ENCODE results near the gene JDP2. TPM values are rescaled to one million over a fixed set of nuclear protein-coding genes. Genes with fewer than 3 reads are reported as not detected.
A peak's percentile ranks its signal among the peaks of the same experiment; 100 is the strongest.

Gene JDP2
- total RNA-seq, 1 donor from 2014 or later: 72.2 TPM

DNA sequence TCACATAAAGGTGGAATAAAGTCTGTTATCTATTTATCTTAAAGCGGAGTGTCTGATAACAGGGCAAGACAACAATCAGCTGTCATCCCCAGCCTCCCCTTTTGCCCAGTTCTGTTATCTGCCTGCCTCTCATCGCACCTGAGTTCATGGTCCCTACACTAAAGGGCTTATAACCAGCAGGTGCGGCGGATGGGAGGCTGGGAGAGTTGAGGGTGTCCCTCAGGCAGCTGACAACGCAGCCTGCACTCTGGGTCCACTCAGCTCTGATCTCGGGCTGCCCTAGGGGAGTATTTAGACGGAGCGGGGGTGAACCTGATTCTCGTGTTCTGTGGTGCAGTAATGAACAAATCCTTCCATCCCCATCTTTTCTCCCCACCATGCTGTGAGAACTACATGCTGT, 34.0 kb upstream of the JDP2 start:
- H3K4me1 Mint-ChIP-seq (ENCODE audit: low read depth): no peaks in the 10 kb centered on the region
- H3K4me3 Mint-ChIP-seq (ENCODE audit: unreplicated experiment): no peak overlapping the region
- peaks cover 18% of the 10 kb centered on the region for H3K27me3 Mint-ChIP-seq (ENCODE audit: low read depth)
- no peaks in the 10 kb centered on the region for H3K36me3 Mint-ChIP-seq (ENCODE audit: low read depth)
- DNase-seq (ENCODE audit: low spot score): no peak
- TF ChIP-seq CTCF (IDR thresholded peaks at IDR 0.05): no peak
- H3K27ac Mint-ChIP-seq (ENCODE audit: unreplicated experiment): no peak overlapping the region
- H3K9me3 Mint-ChIP-seq (ENCODE audit: low read depth): peaks cover 7% of the 10 kb centered on the region

GRCh38 chr14:75395862-75396261, 32.0 kb upstream of the JDP2 start:
- H3K4me1 Mint-ChIP-seq (ENCODE audit: low read depth): peaks cover 14% of the 10 kb centered on the region
- peak overlapping the region; percentile 59 for H3K27ac Mint-ChIP-seq (ENCODE audit: unreplicated experiment)
- peaks cover 7% of the 10 kb centered on the region for H3K9me3 Mint-ChIP-seq (ENCODE audit: low read depth)
- no peak for TF ChIP-seq CTCF (IDR thresholded peaks at IDR 0.05)
- no peak for DNase-seq (ENCODE audit: low spot score)
- no peak overlapping the region for H3K4me3 Mint-ChIP-seq (ENCODE audit: unreplicated experiment)
- peaks cover 13% of the 10 kb centered on the region for H3K27me3 Mint-ChIP-seq (ENCODE audit: low read depth)
- no peaks in the 10 kb centered on the region for H3K36me3 Mint-ChIP-seq (ENCODE audit: low read depth)

- Mint-ChIP-seq H3K4me3 (ENCODE audit: unreplicated experiment) (no peak overlapping the region), H3K4me1 (ENCODE audit: low read depth) (peaks cover 22% of the 10 kb centered on the region), H3K36me3 (ENCODE audit: low read depth) (no peaks in the 10 kb centered on the region)
Observed at GRCh38 chr14:75399321-75399720, 28.5 kb upstream of the JDP2 start.

GRCh38 chr14:75399843-75400775, 27.7 kb upstream of the JDP2 start:
- no peak for DNase-seq (ENCODE audit: low spot score)
- Mint-ChIP-seq H3K27ac (ENCODE audit: unreplicated experiment) (peak overlapping the region; percentile 15), H3K36me3 (ENCODE audit: low read depth) (no peaks in the 10 kb centered on the region), H3K9me3 (ENCODE audit: low read depth) (peaks cover 7% of the 10 kb centered on the region), H3K4me1 (ENCODE audit: low read depth) (peaks cover 22% of the 10 kb centered on the region), H3K4me3 (ENCODE audit: unreplicated experiment) (no peak overlapping the region), H3K27me3 (ENCODE audit: low read depth) (peaks cover 15% of the 10 kb centered on the region)
- no peak for TF ChIP-seq CTCF (IDR thresholded peaks at IDR 0.05)

More at GRCh38 chr14:75399321-75399720, 28.5 kb upstream of the JDP2 start:
- Mint-ChIP-seq H3K9me3 (ENCODE audit: low read depth) (peaks cover 7% of the 10 kb centered on the region), H3K27ac (ENCODE audit: unreplicated experiment) (no peak overlapping the region), H3K27me3 (ENCODE audit: low read depth) (peaks cover 11% of the 10 kb centered on the region)
- DNase-seq (ENCODE audit: low spot score): no peak
- no peak for TF ChIP-seq CTCF (IDR thresholded peaks at IDR 0.05)

DNA sequence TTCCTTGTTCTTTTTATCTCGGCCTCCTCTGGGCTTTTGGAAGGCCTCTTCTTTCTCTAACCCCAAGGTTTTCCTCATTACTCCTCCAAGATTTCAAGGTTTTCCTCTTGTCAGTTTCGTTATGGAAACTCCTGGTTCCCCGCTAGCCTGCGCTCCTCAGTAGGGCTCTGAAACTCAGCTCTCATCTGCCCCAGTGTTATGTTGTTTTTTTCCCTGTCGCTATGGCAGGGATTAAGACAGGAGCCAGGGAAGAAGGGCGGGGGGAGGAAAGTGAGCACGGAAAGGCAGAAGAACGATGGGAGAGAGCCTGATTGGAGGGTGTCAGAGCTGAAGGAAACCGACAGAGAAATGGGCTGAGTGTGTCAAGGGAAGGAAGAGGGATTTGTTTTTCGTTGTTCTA, 26.5 kb upstream of the JDP2 start:
- Mint-ChIP-seq H3K36me3 (ENCODE audit: low read depth) (no peaks in the 10 kb centered on the region), H3K9me3 (ENCODE audit: low read depth) (peaks cover 7% of the 10 kb centered on the region), H3K4me1 (ENCODE audit: low read depth) (peaks cover 22% of the 10 kb centered on the region), H3K27me3 (ENCODE audit: low read depth) (peaks cover 6% of the 10 kb centered on the region), H3K4me3 (ENCODE audit: unreplicated experiment) (no peak overlapping the region), H3K27ac (ENCODE audit: unreplicated experiment) (no peak overlapping the region)
- no peak for TF ChIP-seq CTCF (IDR thresholded peaks at IDR 0.05)
- no peak for DNase-seq (ENCODE audit: low spot score)
